Left renal cortex interstitium (tissue), 4 donors: ENCODE measurements around the gene DMWD. TPM values are rescaled to one million over a fixed set of nuclear protein-coding genes. Genes with fewer than 3 reads are reported as not detected.
"Not testable (repeated sequence)": the region's sequence is repeated elsewhere in the genome, so short reads cannot be mapped to it uniquely, and the experiment has no call there.

Source experiments
- DNase-seq, 4 donors: peaks; one replicate each; pipeline ENCODE4 v3.0.0-alpha.2; 2013; ENCODE audit warnings: low read depth in 4 of 4, low spot score in 2 of 4, missing footprints in 1 of 4
- polyA plus RNA-seq, 4 donors: library from polyadenylated mRNA; unstranded; fragments of 120-200 nt; gene quantifications; one replicate each; pipeline ENCODE4 v1.2.1, GENCODE V29; 2013; ENCODE audit not compliant: insufficient read length in 4 of 4

The DMWD gene
- polyA plus RNA-seq, 4 donors, result 24.1 to 56.1 (median 39.9) TPM

DNA sequence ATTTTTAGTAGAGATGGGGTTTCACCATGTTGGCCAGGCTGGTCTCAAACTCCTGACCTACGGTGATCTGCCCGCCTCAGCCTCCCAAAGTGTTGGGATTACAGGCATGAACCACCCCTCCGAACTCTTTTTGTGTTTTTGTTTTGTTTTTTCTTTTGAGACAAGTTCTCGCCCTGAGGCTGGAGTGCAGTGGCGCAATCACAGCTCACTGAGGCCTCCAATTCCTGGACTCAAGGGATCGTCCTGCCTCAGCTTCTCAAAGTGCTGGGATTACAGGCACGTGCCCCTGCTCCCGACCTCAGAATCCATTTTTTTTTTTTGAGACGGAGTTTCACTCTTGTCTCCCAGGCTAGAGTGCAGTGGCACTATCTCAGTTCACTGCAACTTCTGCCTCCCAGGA, 35.0 kb downstream of the DMWD start:
- DNase-seq, result no peak

GRCh38 chr19:45754323-45754722, 38.3 kb downstream of the DMWD start:
- DNase-seq, result no peak

DNA sequence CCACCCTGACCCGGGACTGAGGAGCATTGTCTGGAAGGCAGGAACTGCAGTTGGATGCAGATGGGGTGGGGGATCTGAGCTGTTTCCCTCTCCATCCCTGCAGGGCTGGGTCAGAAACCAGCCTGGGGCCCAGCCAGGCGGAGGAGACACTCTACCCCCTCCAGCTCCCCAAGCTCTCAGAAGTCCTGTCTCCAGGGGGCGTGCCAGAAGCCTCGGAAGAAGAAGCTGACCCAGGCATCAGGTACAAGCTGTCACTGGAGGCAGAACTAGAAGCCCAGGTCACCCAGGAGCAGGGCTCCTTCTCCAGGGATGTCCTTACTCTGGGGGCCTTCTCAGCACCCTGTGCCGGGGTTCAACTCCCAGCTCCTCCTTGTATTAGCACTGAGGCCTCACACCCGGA, 39.1 kb downstream of the DMWD start:
- DNase-seq, result no peak

DNA sequence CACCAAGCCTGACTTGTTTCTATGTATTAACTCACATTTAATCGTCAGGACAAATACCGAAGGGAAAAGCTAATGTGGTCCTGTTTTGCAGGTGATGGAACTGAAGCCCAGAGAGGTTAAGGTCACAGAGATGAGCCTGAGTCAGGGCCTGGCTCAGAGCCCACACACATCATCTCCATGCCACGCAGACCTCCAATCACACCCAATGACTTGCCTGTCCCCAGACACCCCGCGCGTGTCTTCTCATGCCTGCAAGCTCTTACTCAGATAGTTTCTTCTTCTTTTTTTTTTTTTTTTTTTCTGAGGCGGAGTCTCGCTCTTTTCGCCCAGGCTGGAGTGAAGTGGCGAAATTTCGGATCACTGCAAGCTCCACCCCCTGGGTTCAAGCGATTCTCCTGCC, 40.0 kb downstream of the DMWD start:
- no peak for DNase-seq

DNA sequence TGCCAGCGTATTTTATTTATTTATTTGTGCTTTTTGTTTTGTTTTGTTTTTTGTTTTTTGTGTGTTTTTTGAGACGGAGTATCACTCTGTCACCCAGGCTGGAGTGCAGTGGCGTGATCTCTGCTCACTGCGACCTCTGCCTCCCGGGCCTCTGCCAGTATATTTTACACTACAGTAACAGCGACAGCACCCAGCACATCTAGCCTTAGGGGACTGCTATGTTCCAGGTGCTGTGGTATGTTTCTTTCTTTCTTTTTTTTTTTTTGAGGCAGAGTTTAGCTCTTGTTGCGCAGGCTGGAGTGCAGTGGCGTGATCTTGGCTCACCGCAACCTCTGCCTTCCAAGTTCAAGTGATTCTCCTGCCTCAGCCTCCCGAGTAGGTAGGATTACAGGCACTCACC, 41.2 kb downstream of the DMWD start:
- DNase-seq, result not testable (repeated sequence)

- DNase-seq, result no peak
Measured at GRCh38 chr19:45747513-45747912, 45.1 kb downstream of the DMWD start.

- DNase-seq, result no peak
Measured at GRCh38 chr19:45746866-45747265, 45.8 kb downstream of the DMWD start.

DNA sequence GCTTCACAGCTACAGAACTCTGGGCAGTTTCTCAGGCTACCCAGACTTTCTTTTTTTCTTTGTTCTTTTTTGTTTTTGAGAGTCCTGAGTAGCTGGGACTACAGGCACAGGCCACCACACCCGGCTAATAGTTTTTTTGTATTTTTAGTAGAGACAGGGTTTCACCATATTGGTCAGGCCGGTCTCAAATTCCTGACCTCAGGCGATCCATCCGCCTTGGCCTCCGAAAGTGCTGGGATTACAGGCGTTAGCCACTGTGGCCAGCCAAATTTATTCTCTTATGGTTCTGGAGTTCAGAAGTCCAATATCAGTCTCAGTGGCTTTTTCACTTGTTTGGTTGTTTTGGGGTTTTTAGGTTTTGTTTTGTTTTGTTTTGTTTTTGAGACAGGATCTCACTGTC, 47.0 kb downstream of the DMWD start:
- DNase-seq, result no peak

GRCh38 chr19:45742969-45743368, 49.7 kb downstream of the DMWD start:
- no peak for DNase-seq

DNA sequence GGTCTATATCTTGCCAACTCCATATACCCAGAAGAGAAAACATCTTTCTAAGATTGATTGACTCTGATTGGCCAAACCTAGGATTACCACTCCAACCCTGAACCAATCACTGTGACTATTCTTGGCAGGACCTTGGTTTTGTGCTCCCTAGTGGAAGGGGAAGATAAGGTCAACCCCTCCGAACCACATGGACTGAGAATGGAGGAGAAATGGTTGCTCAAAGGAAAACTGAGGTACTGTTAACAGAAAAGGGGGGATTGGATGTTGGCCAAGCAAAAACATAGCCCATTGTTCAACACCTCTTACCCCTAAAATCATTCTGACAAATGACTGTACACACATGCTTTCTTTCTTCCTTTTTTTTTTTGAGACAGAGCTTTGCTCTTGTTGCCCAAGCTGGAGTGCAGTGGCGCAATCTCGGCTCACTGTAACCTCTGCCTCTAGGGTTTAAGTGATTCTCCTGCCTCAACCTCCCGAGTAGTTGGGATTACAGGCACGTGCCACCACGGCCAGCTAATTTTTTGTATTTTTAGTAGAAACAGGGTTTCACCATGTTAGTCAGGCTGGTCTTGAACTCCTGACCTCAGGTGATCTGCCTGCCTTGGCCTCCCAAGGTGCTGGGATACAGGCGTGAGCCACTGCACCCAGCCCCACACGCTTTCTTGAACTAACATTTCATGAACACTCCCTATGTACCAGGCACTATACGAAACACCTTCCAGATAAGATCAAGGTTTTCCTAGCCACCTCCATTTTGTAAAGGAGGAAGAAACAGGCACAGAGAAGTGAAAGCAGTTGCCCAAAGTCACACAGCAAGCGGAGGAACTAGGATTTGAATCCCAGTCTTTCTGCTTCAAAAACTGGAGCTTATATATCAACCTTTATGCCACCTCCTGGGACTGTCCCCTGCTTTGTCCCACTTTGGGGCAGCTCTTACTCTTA, 52.9 kb downstream of the DMWD start:
- DNase-seq, result no peak

DNA sequence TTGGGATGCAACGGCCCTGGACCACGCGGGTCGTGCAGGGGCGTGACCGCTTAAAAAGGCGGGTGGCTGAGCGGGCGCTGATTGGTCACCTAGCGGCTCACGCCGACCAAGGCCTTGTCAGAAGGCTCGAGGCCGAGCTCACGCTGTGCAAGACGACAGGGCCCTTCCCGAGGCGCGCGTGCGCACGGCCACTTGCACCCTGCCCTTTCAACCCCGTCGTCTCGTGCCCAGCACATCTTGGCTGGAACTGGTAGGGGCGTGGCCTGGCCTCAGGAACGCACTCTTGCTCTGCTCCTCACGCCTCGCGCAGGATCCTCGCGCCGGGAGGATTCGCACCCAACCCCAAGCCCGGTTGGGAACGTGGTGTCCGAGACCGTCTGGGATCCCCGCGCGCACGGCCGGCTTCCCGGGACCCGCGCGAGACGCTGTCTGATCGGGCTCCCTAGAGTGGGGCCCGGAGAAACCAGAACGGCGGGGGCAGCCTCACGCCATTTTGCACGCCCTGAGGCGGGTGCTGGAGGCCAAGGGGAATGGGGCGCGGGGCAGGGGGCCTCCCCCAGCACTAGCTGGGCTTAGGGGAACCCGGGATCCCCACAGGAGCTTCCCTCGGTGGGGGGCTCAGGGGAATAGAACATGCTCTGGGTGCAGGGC, 59.4 kb downstream of the DMWD start, which contains the start of gene MEIOSIN:
TSS of gene MEIOSIN (plus strand) at position 280 of the 651 bp plus-strand sequence. CDS start 1,938 bp downstream, outside the sequence.
- no peak for DNase-seq

Other genes with a start within 250 kb of the DMWD start
- 10 to 100 TPM in 3 of 4 donors, 1 to 10 TPM in 1; 9.7 to 13.3 (median 10.6) TPM for gene OPA3, start 208.0 kb downstream of the DMWD start, polyA plus RNA-seq
- 1 to 10 TPM; 3.7 to 5.4 (median 4.2) TPM for gene GPR4, start 190.6 kb downstream of the DMWD start, polyA plus RNA-seq
- gene EML2, start 153.4 kb downstream of the DMWD start, polyA plus RNA-seq, result 10 to 100 TPM; 17.7 to 30.8 (median 23.5) TPM
- 1 to 10 TPM in 2 of 4 donors, under 1 TPM in 2; 0.59 to 1.8 (median 0.89) TPM for gene GIPR, start 124.6 kb downstream of the DMWD start, polyA plus RNA-seq
- gene SNRPD2, start 100.9 kb downstream of the DMWD start, polyA plus RNA-seq, result 100 to 1,000 TPM; 268 to 441 (median 342) TPM
- gene QPCTL, start 100.2 kb downstream of the DMWD start, polyA plus RNA-seq, result 10 to 100 TPM in 2 of 4 donors, 1 to 10 TPM in 2; 7.2 to 13.5 (median 10.8) TPM
- 10 to 100 TPM; 10.7 to 24.0 (median 20.3) TPM for gene FBXO46, start 61.9 kb downstream of the DMWD start, polyA plus RNA-seq
- not detected for gene MEIOSIN, start 59.4 kb downstream of the DMWD start, polyA plus RNA-seq
- gene SIX5, start 23.6 kb downstream of the DMWD start, polyA plus RNA-seq, result 10 to 100 TPM; 13.6 to 38.5 (median 27.7) TPM
- 10 to 100 TPM; 33.4 to 74.4 (median 54.6) TPM for gene DMPK, start 10.4 kb downstream of the DMWD start, polyA plus RNA-seq
- not detected for gene RSPH6A, start 22.5 kb upstream of the DMWD start, polyA plus RNA-seq
- gene SYMPK, start 70.3 kb upstream of the DMWD start, polyA plus RNA-seq, result 10 to 100 TPM; 49.5 to 80.1 (median 67.0) TPM
- under 1 TPM; 0.40 to 0.60 (median 0.50) TPM for gene FOXA3, start 71.5 kb upstream of the DMWD start, polyA plus RNA-seq
- 10 to 100 TPM; 16.5 to 33.7 (median 25.1) TPM for gene IRF2BP1, start 93.3 kb upstream of the DMWD start, polyA plus RNA-seq
- gene MYPOP, start 109.8 kb upstream of the DMWD start, polyA plus RNA-seq, result 1 to 10 TPM; 3.7 to 7.2 (median 5.8) TPM
- not detected for gene NANOS2, start 121.9 kb upstream of the DMWD start, polyA plus RNA-seq
- gene NOVA2, start 181.0 kb upstream of the DMWD start, polyA plus RNA-seq, result 1 to 10 TPM; 2.8 to 5.3 (median 4.2) TPM
- 10 to 100 TPM; 10.8 to 17.0 (median 15.3) TPM for gene CCDC61, start 202.6 kb upstream of the DMWD start, polyA plus RNA-seq
- gene PGLYRP1, start 230.2 kb upstream of the DMWD start, polyA plus RNA-seq, result under 1 TPM in 2 of 4 donors, not detected in 2; 0.66 to 0.78 TPM
- gene IGFL4, start 248.2 kb upstream of the DMWD start, polyA plus RNA-seq, result under 1 TPM in 3 of 4 donors, not detected in 1; 0.28 to 0.87 (median 0.61) TPM